Measurements from ENCODE around the gene CHAC1. TPM values are rescaled to one million over a fixed set of nuclear protein-coding genes. Genes with fewer than 3 reads are reported as not detected.
A peak's percentile ranks its signal among the peaks of the same experiment; 100 is the strongest.

CHAC1 gene
- total and polyA plus RNA-seq, 8 donors, result 1.3 to 61.6 (median 5.0) TPM

- DNase-seq, result no peak
- H3K4me3 ChIP-seq, result no peak overlapping the region
- no peak overlapping the region for H3K27ac ChIP-seq
- H3K36me3 ChIP-seq, result peaks cover 43 to 82% (median 77%) of the 10 kb centered on the region in 4 donors
- H3K27me3 ChIP-seq, result no peaks in the 10 kb centered on the region
- H3K4me1 ChIP-seq, result peaks cover 0 to 16% (median 0%) of the 10 kb centered on the region in 4 donors
- 38 to 64% (median 59%) methylated on average over 2 of the region's 2 CpGs for WGBS, 5 donors
- no peaks in the 10 kb centered on the region for H3K9me3 ChIP-seq
- TF ChIP-seq CTCF (IDR thresholded peaks at IDR 0.05), result no peak
- no peak for TF ChIP-seq POLR2AphosphoS5 (IDR thresholded peaks at IDR 0.05)
- TF ChIP-seq POLR2A (IDR thresholded peaks at IDR 0.05), result no peak
- no peak for TF ChIP-seq EP300 (IDR thresholded peaks at IDR 0.05)
- intact Hi-C loops (cut with DNase I; ENCODE audit: low total_unique reads), result no loop called here
Observed at GRCh38 chr15:40978141-40978540, 24.9 kb downstream of the CHAC1 start.

GRCh38 chr15:40978562-40978961 is 25.3 kb downstream of the CHAC1 start:
- no peak overlapping the region for H3K27ac ChIP-seq
- H3K27me3 ChIP-seq, result no peaks in the 10 kb centered on the region
- intact Hi-C loops (cut with DNase I; ENCODE audit: low total_unique reads), result no loop called here
- WGBS, 5 donors, result 93 to 98% (median 96%) methylated on average over 4 of the region's 4 CpGs
- peaks cover 0 to 16% (median 0%) of the 10 kb centered on the region in 4 donors for H3K4me1 ChIP-seq
- no peaks in the 10 kb centered on the region for H3K9me3 ChIP-seq
- DNase-seq, result no peak
- H3K36me3 ChIP-seq, result peaks cover 47 to 86% (median 82%) of the 10 kb centered on the region in 4 donors
- no peak for TF ChIP-seq POLR2AphosphoS5 (IDR thresholded peaks at IDR 0.05)
- no peak for TF ChIP-seq CTCF (IDR thresholded peaks at IDR 0.05)
- no peak for TF ChIP-seq POLR2A (IDR thresholded peaks at IDR 0.05)
- TF ChIP-seq EP300 (IDR thresholded peaks at IDR 0.05), result no peak
- H3K4me3 ChIP-seq, result no peak overlapping the region

GRCh38 chr15:40981186-40981585 is 27.9 kb downstream of the CHAC1 start:
- intact Hi-C loops (cut with DNase I; ENCODE audit: low total_unique reads), result no loop called here
- Histone ChIP-seq H3K36me3 (peaks cover 70 to 100% (median 100%) of the 10 kb centered on the region in 4 donors), H3K4me1 (peaks cover 0 to 9% (median 0%) of the 10 kb centered on the region in 4 donors), H3K4me3 (no peak overlapping the region), H3K27ac (no peak overlapping the region), H3K27me3 (no peaks in the 10 kb centered on the region), H3K9me3 (no peaks in the 10 kb centered on the region)
- 44 to 61% (median 52%) methylated on average over 3 of the region's 3 CpGs for WGBS, 5 donors
- TF ChIP-seq POLR2A (IDR thresholded peaks at IDR 0.05) (no peak), CTCF (IDR thresholded peaks at IDR 0.05) (no peak), POLR2AphosphoS5 (IDR thresholded peaks at IDR 0.05) (no peak), EP300 (IDR thresholded peaks at IDR 0.05) (no peak)
- DNase-seq, result no peak

GRCh38 chr15:40982855-40983254 is 29.6 kb downstream of the CHAC1 start:
- WGBS, 5 donors, result 77 to 90% (median 89%) methylated on average over 13 of the region's 13 CpGs
- intact Hi-C loops (cut with DNase I; ENCODE audit: low total_unique reads), result no loop called here
- Histone ChIP-seq H3K27ac (peak overlapping the region in 1 of 5 donors; percentile 16), H3K4me3 (no peak overlapping the region), H3K4me1 (no peaks in the 10 kb centered on the region), H3K9me3 (no peaks in the 10 kb centered on the region), H3K27me3 (no peaks in the 10 kb centered on the region), H3K36me3 (peaks cover 75 to 100% (median 100%) of the 10 kb centered on the region in 4 donors)
- DNase-seq, result no peak
- TF ChIP-seq POLR2A (IDR thresholded peaks at IDR 0.05) (no peak), CTCF (IDR thresholded peaks at IDR 0.05) (no peak), EP300 (IDR thresholded peaks at IDR 0.05) (no peak), POLR2AphosphoS5 (IDR thresholded peaks at IDR 0.05) (no peak)
